ENCODE data around the gene FAM156B. TPM values are rescaled to one million over a fixed set of nuclear protein-coding genes. Genes with fewer than 3 reads are reported as not detected.
"Not testable (repeated sequence)": the region's sequence is repeated elsewhere in the genome, so short reads cannot be mapped to it uniquely, and the experiment has no call there.

FAM156B gene
- total RNA-seq, 1 experiment from 2014 or later, result 21.8 TPM

DNA sequence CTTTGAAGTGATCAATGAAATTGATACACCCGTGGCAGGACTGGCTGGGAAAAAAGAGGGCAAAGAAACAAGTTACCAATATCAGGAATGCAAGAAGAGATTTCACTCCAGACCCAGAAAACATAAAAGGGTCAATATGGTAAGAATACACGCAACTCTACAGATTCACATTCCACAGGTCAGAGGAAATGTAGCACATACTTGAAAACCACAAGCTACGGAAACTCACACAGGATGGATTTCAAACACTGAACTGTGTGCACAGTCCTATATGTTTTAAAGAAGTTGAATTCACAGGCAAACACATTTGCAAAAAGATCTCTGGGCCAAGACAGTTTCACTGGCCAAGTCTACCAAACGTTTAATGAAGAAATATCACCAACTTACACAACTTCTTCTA, 52.2 kb downstream of the FAM156B start:
- BruUV-seq (replicated peaks); CTCF ChIA-PET; DNase-seq (ENCODE audit: low spot score); POLR2A ChIA-PET (ENCODE audit: low non-redundant PET); H3K4me1 ChIP-seq (ENCODE audit: insufficient read depth, low read length, poor library complexity, severe bottlenecking); H3K36me3 ChIP-seq (ENCODE audit: insufficient read depth, low read length, poor library complexity, severe bottlenecking); H3K9me3 ChIP-seq (ENCODE audit: low read depth, low read length, poor library complexity, severe bottlenecking); intact Hi-C loops (cut with micrococcal nuclease; ENCODE audit: unreplicated experiment); H3K27ac ChIP-seq (ENCODE audit: low read depth, low read length, poor library complexity, severe bottlenecking); H3K27me3 ChIP-seq (replicated peaks; ENCODE audit: insufficient read depth, low read depth, low read length, poor library complexity); H3K4me3 ChIP-seq (ENCODE audit: low read depth, low read length, poor library complexity, severe bottlenecking): not testable (repeated sequence)

- H3K36me3 ChIP-seq (ENCODE audit: insufficient read depth, low read length, poor library complexity, severe bottlenecking); H3K27ac ChIP-seq (ENCODE audit: low read depth, low read length, poor library complexity, severe bottlenecking); H3K9me3 ChIP-seq (ENCODE audit: low read depth, low read length, poor library complexity, severe bottlenecking); DNase-seq (ENCODE audit: low spot score); H3K4me1 ChIP-seq (ENCODE audit: insufficient read depth, low read length, poor library complexity, severe bottlenecking); H3K27me3 ChIP-seq (replicated peaks; ENCODE audit: insufficient read depth, low read depth, low read length, poor library complexity); CTCF ChIA-PET; intact Hi-C loops (cut with micrococcal nuclease; ENCODE audit: unreplicated experiment); POLR2A ChIA-PET (ENCODE audit: low non-redundant PET); BruUV-seq (replicated peaks); H3K4me3 ChIP-seq (ENCODE audit: low read depth, low read length, poor library complexity, severe bottlenecking): not testable (repeated sequence)
Measured at GRCh38 chrX:52949884-52950283, 52.8 kb downstream of the FAM156B start.

Other genes starting within 250 kb of the FAM156B start
- 2.2 and 2.8 TPM in 2 replicates for gene SSX7, start 242.4 kb upstream of the FAM156B start, total RNA-seq (2021)
- 0.88 and 1.9 TPM in 2 replicates for gene SSX2, start 190.2 kb upstream of the FAM156B start, total RNA-seq (2021)
- 0.37 and 1.6 TPM in 2 replicates for gene SSX2B, start 146.1 kb upstream of the FAM156B start, total RNA-seq (2021)
- not detected in 2 replicates for gene SPANXN5, start 99.9 kb upstream of the FAM156B start, total RNA-seq (2021)
- gene XAGE5, start 86.0 kb upstream of the FAM156B start, total RNA-seq (2021), result not detected in 2 replicates
- gene XAGE3, start 29.2 kb upstream of the FAM156B start, total RNA-seq (2021), result not detected in 2 replicates
- gene FAM156A, start 61.2 kb downstream of the FAM156B start, total RNA-seq (2021), result 47.2 and 48.2 TPM in 2 replicates
- 5.3 and 5.9 TPM in 2 replicates for gene GPR173, start 151.5 kb downstream of the FAM156B start, total RNA-seq (2021)
- 25.0 and 30.0 TPM in 2 replicates for gene TSPYL2, start 185.0 kb downstream of the FAM156B start, total RNA-seq (2021)
- gene KANTR, start 196.8 kb downstream of the FAM156B start, total RNA-seq (2021), result 15.1 and 15.4 TPM in 2 replicates